Chondrocyte (in vitro differentiated cells): ENCODE results near the gene SLAMF6. TPM values are rescaled to one million over a fixed set of nuclear protein-coding genes. Genes with fewer than 3 reads are reported as not detected.

Experiments
- DNase-seq: peaks from one replicate; pipeline ENCODE4 v3.0.0; 2021; ENCODE audit warnings: mixed read lengths, low spot score
- H3K27ac Mint-ChIP-seq: one replicate; pipeline ENCODE4 v1.8.0; 2021; ENCODE audit warnings: mild to moderate bottlenecking, moderate library complexity, mixed read lengths; ENCODE audit not compliant: unreplicated experiment
- H3K27me3 Mint-ChIP-seq: 2 replicates; pipeline ENCODE4 v1.8.0; 2021; ENCODE audit warnings: low read depth, mixed read lengths
- H3K36me3 Mint-ChIP-seq: 2 replicates; pipeline ENCODE4 v1.8.0; 2021; ENCODE audit warnings: low read depth, mixed read lengths
- H3K4me1 Mint-ChIP-seq: 2 replicates; pipeline ENCODE4 v1.8.0; 2021; ENCODE audit warnings: low read depth, mild to moderate bottlenecking, mixed read lengths
- H3K4me3 Mint-ChIP-seq: one replicate; pipeline ENCODE4 v1.8.0; 2021; ENCODE audit warnings: mild to moderate bottlenecking, moderate library complexity, mixed read lengths; ENCODE audit not compliant: unreplicated experiment
- H3K9me3 Mint-ChIP-seq: 2 replicates; pipeline ENCODE4 v1.8.0; 2021; ENCODE audit warnings: low read depth, mixed read lengths
- total RNA-seq: library from RNA; stranded (reverse); gene quantifications from 3 replicates; pipeline ENCODE4 v1.2.1, GENCODE V29; 2021
- TF ChIP-seq, protein P1 (sequence below): fragments of 200-600 bp; sonication (generic); IDR thresholded peaks from 2 replicates; pipeline ENCODE4 v1.5.0; 2021; ENCODE audit warnings: antibody characterized with exemption, mild to moderate bottlenecking, moderate library complexity

SLAMF6 gene
- total RNA-seq, 1 donor from 2014 or later: not detected

DNA sequence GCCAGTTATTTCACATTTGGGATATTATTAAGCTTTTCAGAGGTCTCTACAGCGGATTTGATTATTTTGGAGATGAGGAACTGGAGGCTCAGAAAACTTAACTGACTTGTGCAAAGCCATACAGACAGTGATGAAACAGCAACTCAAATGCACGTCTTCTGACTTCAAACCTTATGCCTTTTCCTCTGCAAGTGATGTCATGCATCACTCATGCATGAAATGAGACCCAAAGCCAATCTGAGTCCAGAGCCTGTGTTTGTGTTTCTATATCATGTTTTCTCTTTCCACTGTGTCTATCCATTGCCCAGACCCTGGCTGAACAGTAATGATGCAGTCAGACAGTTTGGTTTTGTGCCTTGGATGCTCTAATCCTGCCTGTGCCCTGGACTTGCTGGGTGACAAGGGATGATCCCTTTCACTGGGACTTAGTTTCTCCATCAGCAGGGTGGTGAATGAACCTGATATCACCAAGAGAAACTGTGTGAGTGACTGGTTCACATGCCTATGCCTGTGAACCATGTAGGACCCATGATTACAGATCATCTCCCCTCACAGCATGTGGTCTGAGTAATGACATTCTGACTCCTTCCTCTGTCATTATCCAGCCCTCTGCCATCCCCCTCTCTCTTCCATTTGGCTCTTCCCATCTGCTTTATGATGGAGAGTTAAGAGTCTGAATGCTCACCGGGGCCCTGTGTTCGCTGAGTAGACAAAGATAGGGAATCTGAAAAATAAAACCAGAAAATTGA lies 33.4 kb downstream of the SLAMF6 start:
- DNase-seq: no peak
- Mint-ChIP-seq H3K27me3 (peaks cover 5% of the 10 kb centered on the region), H3K9me3 (peaks cover 3% of the 10 kb centered on the region), H3K4me1 (no peaks in the 10 kb centered on the region), H3K4me3 (no peak overlapping the region), H3K36me3 (no peaks in the 10 kb centered on the region), H3K27ac (no peak overlapping the region)
- TF ChIP-seq, protein P1, sequence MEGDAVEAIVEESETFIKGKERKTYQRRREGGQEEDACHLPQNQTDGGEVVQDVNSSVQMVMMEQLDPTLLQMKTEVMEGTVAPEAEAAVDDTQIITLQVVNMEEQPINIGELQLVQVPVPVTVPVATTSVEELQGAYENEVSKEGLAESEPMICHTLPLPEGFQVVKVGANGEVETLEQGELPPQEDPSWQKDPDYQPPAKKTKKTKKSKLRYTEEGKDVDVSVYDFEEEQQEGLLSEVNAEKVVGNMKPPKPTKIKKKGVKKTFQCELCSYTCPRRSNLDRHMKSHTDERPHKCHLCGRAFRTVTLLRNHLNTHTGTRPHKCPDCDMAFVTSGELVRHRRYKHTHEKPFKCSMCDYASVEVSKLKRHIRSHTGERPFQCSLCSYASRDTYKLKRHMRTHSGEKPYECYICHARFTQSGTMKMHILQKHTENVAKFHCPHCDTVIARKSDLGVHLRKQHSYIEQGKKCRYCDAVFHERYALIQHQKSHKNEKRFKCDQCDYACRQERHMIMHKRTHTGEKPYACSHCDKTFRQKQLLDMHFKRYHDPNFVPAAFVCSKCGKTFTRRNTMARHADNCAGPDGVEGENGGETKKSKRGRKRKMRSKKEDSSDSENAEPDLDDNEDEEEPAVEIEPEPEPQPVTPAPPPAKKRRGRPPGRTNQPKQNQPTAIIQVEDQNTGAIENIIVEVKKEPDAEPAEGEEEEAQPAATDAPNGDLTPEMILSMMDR: no peak

DNA sequence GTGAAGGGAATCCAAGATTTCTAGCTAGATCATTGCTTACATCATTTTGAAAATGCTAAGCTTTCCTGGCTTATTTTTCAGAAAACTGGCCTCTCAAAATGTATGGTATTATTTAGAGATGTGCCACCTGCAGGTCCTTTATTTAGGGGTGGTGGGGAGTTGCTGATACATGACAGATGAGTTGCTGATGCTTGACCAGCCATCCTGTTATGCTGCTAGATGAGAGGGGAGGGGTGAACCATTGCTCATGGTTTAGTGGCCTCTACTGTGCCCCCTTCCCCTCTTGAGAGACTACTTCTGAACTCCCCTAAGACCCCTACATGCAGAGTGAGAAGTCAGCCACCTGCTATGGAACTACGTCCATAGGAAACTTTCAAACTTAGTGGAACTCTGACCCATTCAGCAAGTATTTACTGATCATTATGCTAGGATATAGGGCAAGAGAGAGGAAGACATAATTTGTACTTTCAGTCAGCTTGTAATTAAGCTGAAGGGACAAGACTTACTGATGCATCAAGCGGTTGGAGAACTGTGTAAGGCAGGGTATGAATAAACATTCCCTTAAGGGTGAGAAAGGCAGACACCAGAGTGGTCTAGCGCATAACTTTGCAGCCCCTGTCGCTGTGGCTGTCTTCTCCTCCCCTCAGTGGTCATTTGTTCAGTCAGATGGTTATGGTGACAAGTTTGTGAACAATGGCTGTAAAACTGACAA lies 34.6 kb downstream of the SLAMF6 start:
- no peaks in the 10 kb centered on the region for H3K9me3 Mint-ChIP-seq
- H3K4me1 Mint-ChIP-seq: no peaks in the 10 kb centered on the region
- no peak overlapping the region for H3K27ac Mint-ChIP-seq
- H3K27me3 Mint-ChIP-seq: peaks cover 5% of the 10 kb centered on the region
- H3K36me3 Mint-ChIP-seq: no peaks in the 10 kb centered on the region
- no peak for DNase-seq
- TF ChIP-seq, protein P1: no peak
- H3K4me3 Mint-ChIP-seq: no peak overlapping the region

DNA sequence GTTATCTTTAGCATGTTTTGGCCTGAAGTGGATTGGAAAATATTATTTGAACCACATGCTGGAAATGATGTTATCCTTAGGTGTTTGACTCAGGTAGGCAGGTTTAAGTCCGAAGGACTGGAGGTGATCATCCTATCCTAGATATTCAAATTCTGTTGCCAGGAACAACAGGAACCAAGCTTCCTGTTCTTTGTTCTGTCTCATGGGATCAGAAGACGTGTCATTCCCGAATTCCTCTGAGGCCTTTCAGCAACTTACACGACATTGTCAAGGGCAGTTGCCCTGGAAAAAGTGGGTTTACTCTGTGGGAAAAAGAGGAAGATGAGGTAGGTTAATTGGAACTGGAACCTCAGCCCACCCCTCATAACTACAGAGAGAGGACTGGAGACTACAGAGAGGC lies 36.6 kb downstream of the SLAMF6 start:
- peaks cover 6% of the 10 kb centered on the region for H3K27me3 Mint-ChIP-seq
- DNase-seq: no peak
- no peaks in the 10 kb centered on the region for H3K4me1 Mint-ChIP-seq
- H3K36me3 Mint-ChIP-seq: no peaks in the 10 kb centered on the region
- no peak overlapping the region for H3K4me3 Mint-ChIP-seq
- TF ChIP-seq, protein P1: no peak
- H3K27ac Mint-ChIP-seq: no peak overlapping the region
- no peaks in the 10 kb centered on the region for H3K9me3 Mint-ChIP-seq

DNA sequence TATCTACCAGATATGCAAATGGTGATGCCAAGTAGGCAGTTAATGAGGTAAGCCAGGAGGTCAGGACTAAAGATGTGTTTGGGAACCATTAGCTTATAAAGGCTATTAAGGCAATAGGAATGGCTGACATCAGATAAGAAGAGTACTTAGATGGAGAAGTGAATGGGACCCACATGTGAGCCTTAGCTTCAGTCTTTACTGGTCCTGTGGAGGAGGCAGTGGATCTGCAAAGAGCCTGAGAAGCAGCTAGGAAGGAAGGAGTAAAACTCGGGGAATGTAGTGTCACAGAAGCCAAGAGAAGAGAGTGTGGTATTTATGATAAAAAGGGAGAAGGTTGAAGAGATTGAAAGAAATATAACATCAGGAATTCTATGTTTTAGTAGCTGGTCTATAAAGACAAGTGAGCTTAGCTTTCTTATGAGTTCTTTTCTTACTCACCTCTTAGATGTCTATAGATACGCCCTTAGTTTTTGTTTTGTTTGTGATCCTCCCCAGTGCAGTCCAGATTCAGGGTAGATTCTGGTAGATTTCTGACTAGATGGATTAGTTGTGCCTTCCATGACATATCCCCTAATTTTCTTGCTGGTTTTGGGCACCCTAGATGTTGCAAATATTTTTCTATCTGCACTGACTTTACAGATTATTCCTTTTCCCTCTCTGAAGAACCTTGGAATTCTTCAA lies 39.4 kb downstream of the SLAMF6 start:
- Mint-ChIP-seq H3K27me3 (peaks cover 10% of the 10 kb centered on the region), H3K27ac (no peak overlapping the region)

More for the DNA sequence above, 39.4 kb downstream of the SLAMF6 start:
- no peak for DNase-seq
- TF ChIP-seq, protein P1: no peak
- Mint-ChIP-seq H3K4me3 (no peak overlapping the region), H3K36me3 (no peaks in the 10 kb centered on the region), H3K4me1 (no peaks in the 10 kb centered on the region), H3K9me3 (peaks cover 4% of the 10 kb centered on the region)
